ENCODE measurements around the gene STKLD1.
"Not testable (repeated sequence)": the region's sequence is repeated elsewhere in the genome, so short reads cannot be mapped to it uniquely, and the experiment has no call there.

STKLD1 gene

GRCh38 chr9:133366435-133366834 is 9.7 kb upstream of the STKLD1 start:
- no peak for DNase-seq

- DNase-seq = no peak
These were observed 8.9 kb upstream of the STKLD1 start for GRCh38 chr9:133367221-133367620.

- DNase-seq = no peak
These were observed 8.4 kb upstream of the STKLD1 start for GRCh38 chr9:133367778-133368177.

- no peak for DNase-seq
These were observed 7.8 kb upstream of the STKLD1 start for GRCh38 chr9:133368249-133368881.

GRCh38 chr9:133369422-133369821 is 6.7 kb upstream of the STKLD1 start:
- DNase-seq = no peak

GRCh38 chr9:133369933-133370332 is 6.2 kb upstream of the STKLD1 start:
- DNase-seq = no peak

- DNase-seq = no peak
These were observed 5.5 kb upstream of the STKLD1 start for GRCh38 chr9:133370685-133371084.

- DNase-seq = peak; percentile 77
These were observed 4.9 kb upstream of the STKLD1 start for GRCh38 chr9:133371261-133371711.

GRCh38 chr9:133372144-133372543 is 4.0 kb upstream of the STKLD1 start:
- no peak for DNase-seq

- no peak for DNase-seq
These were observed 1.5 kb upstream of the STKLD1 start for GRCh38 chr9:133374612-133375115.

- no peak for DNase-seq
These were observed 946 bp upstream of the STKLD1 start for GRCh38 chr9:133375116-133375723.

GRCh38 chr9:133377280-133377679 is 1.1 kb downstream of the STKLD1 start:
- DNase-seq = not testable (repeated sequence)

- DNase-seq = no peak
These were observed 1.6 kb downstream of the STKLD1 start for GRCh38 chr9:133377721-133378216.

GRCh38 chr9:133378408-133378962 is 2.3 kb downstream of the STKLD1 start:
- no peak for DNase-seq

GRCh38 chr9:133379153-133380086 is 3.3 kb downstream of the STKLD1 start:
- no peak for DNase-seq

GRCh38 chr9:133380734-133381133 is 4.6 kb downstream of the STKLD1 start:
- DNase-seq = no peak

- DNase-seq = no peak
These were observed 6.5 kb downstream of the STKLD1 start for GRCh38 chr9:133382507-133383141.

GRCh38 chr9:133383438-133383837 is 7.3 kb downstream of the STKLD1 start:
- no peak for DNase-seq

GRCh38 chr9:133384736-133385321 is 8.7 kb downstream of the STKLD1 start:
- DNase-seq = no peak

GRCh38 chr9:133385452-133385851 is 9.3 kb downstream of the STKLD1 start:
- DNase-seq = no peak

- no peak for DNase-seq
These were observed 10.2 kb downstream of the STKLD1 start for GRCh38 chr9:133386338-133386737.

- DNase-seq = no peak
These were observed 11.5 kb downstream of the STKLD1 start for GRCh38 chr9:133387680-133388079.

Data from activated naive CD4-positive, alpha-beta T cell treated with anti-CD3 and anti-CD28 coated beads, Interleukin-2, amount 50 U/mL, for 16 hours (primary cell).